Mucosa of descending colon (tissue), 3 donors: ENCODE data around the gene GFRA4. TPM values are rescaled to one million over a fixed set of nuclear protein-coding genes. Genes with fewer than 3 reads are reported as not detected.
A peak's percentile ranks its signal among the peaks of the same experiment; 100 is the strongest.

Experiments used
- ATAC-seq: fragments of 200-7000 bp; cut with Tn5 transposase; one replicate; pipeline ENCODE4 v1.9.1; 2020; ENCODE audit warnings: mild to moderate bottlenecking, moderate library complexity
- DNase-seq, 3 donors: peaks; one replicate each; pipeline ENCODE4 v3.0.0-alpha.2; 2020
- H3K36me3 ChIP-seq: fragments of 200-600 bp; one replicate; pipeline ENCODE4 v1.8.0; 2021; ENCODE audit warnings: low read depth, mild to moderate bottlenecking
- H3K4me1 ChIP-seq: fragments of 200-600 bp; one replicate; pipeline ENCODE4 v1.8.0; 2021; ENCODE audit warnings: low read depth, mild to moderate bottlenecking
- H3K4me3 ChIP-seq: fragments of 200-600 bp; one replicate; pipeline ENCODE4 v1.8.0; 2021; ENCODE audit warnings: mild to moderate bottlenecking
- H3K9me3 ChIP-seq: fragments of 200-600 bp; one replicate; pipeline ENCODE4 v1.8.0; 2021; ENCODE audit warnings: mild to moderate bottlenecking
- CTCF ChIP-seq: fragments of 200-600 bp; IDR thresholded peaks from one replicate; pipeline ENCODE4 v1.8.0; 2022; ENCODE audit warnings: antibody characterized with exemption, mild to moderate bottlenecking
- intact Hi-C, 2 donors: fragments of 100-400 bp; cut with DNase I in 1 of 2; cut with micrococcal nuclease in 1 of 2; formaldehyde crosslinking; loops; one replicate each; pipeline versions ENCODE4 v1.11.0 to v1.11.1; 2022; cut with DNase I, micrococcal nuclease
- total RNA-seq, 3 donors: library from RNA; stranded (reverse); fragmentation: NEBNext Ultra II Directional in 2 of 3; extraction: Animal tissue kit (Norgen Biotek cat#: 25700) in 2 of 3; gene quantifications; one replicate each; pipeline versions ENCODE4 v1.2.1 to v1.2.4, GENCODE V29; 2021 to 2023
- donor health status: DM: no; HTN: no; CAD: no; lungs with moderate emphysema.
- donor health status: DM: no; HTN: no; CAD: no.
- donor health status: DM: no; HTN: yes; CAD: no.

The GFRA4 gene
- total RNA-seq, 3 donors from 2014 or later: not detected

GRCh38 chr20:3686421-3686820 lies 23.2 kb upstream of the GFRA4 start:
- no peaks in the 10 kb centered on the region for H3K4me1 ChIP-seq
- TF ChIP-seq CTCF: no peak
- intact Hi-C loops: no loop called here
- ATAC-seq: no peak
- no peaks in the 10 kb centered on the region for H3K9me3 ChIP-seq
- H3K36me3 ChIP-seq: no peaks in the 10 kb centered on the region
- no peak for DNase-seq
- no peak overlapping the region for H3K4me3 ChIP-seq

GRCh38 chr20:3685341-3685740 lies 22.1 kb upstream of the GFRA4 start:
- no peak for TF ChIP-seq CTCF
- Histone ChIP-seq H3K9me3 (no peaks in the 10 kb centered on the region), H3K4me3 (no peak overlapping the region), H3K4me1 (no peaks in the 10 kb centered on the region), H3K36me3 (no peaks in the 10 kb centered on the region)
- intact Hi-C loops: no loop called here
- DNase-seq (no peak), ATAC-seq (no peak)

DNA sequence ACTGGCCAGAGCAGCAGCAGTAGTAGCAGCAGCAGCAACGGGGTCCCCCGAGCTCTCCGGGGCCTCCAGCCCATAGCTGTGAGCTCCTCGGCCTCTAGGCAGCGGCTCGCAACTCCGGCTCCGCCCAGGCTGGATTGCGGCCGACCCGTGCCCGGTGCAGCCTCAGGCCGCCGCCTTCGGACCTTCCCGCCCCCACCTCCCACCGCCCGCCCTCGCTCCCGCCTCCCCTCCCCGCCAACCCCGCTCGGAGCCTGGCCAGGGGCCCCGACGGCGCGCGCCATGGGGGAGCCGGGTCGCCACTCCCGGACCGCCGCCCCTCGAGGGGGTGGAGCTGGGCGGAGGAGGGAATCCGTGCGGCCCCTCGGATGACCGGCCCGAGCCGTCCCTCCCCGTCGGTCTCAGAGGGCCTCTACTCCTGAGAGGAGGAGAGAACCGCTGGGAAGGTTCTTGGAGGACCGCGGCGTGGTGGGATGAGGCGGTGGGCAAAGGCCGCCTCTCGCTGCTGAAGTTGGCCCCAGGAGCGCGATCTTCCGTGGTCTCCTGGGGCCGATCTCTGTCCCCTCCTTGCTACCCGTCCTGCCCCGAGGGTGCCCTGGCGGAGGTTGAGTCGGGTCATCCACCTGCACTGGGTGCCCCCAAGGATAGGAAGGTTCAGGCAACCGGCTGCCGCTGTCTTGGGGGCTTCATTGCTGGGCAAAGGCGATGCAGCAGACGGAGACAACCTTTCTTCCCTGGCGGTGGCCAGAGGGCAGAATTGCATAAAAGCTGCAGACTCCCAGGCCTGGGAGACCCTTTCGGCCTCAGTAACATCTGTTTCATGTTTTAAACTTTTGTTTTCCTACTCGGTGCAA lies 19.0 kb upstream of the GFRA4 start, which contains the start of gene ADAM33:
ADAM33 (minus strand) TSS at position 80 of the 851 bp plus-strand sequence; CDS start at position 74, 6 bp downstream.
- ATAC-seq: peak; percentile 32
- peak in 1 of 3 donors; percentile 49 for DNase-seq
- TF ChIP-seq CTCF: no peak
- H3K4me3 ChIP-seq: no peak within 1 kb of the TSS
- no peaks in the 10 kb centered on the region for H3K4me1 ChIP-seq
- intact Hi-C loops: no loop called here
- no peaks in the 10 kb centered on the region for H3K36me3 ChIP-seq
- H3K9me3 ChIP-seq: no peaks in the 10 kb centered on the region

DNA sequence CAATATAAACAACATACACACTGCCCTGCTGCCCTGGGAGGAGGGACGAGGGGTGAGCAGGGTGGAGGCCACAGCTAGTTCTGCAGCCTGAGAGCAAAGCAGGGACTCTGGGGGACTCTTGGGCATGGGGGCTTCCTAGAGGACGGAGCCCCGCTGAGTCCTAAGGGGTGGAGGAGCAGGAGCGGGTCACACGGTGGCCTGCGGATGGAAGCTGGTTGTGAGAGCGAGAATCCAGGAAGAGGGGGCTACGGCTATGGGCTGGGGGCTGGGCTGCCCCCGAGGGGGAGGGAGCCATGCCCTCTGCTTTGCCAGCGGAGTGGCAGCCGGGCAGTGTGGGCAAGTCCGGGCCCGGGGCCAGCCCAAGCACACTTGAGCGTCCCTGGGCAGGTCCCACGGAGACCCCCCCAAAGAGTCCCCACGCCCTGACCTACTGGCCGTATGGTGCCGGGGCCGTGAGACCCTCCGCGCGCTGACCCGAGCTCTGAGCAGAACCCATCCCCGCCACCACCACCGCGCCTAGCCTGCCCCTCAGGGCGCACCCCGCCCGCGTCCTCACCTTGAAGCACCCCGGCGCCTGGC lies 18.2 kb upstream of the GFRA4 start:
- no peak for DNase-seq
- intact Hi-C loops: no loop called here

GRCh38 chr20:3680701-3681351 lies 17.6 kb upstream of the GFRA4 start:
- Histone ChIP-seq H3K9me3 (no peaks in the 10 kb centered on the region), H3K36me3 (no peaks in the 10 kb centered on the region), H3K4me1 (no peaks in the 10 kb centered on the region), H3K4me3 (no peak overlapping the region)
- DNase-seq: no peak
- ATAC-seq: peak; percentile 10
- no peak for TF ChIP-seq CTCF
- intact Hi-C loops: no loop called here

More for the DNA sequence above, 18.2 kb upstream of the GFRA4 start:
- Histone ChIP-seq H3K4me1 (no peaks in the 10 kb centered on the region), H3K36me3 (no peaks in the 10 kb centered on the region), H3K4me3 (no peak overlapping the region), H3K9me3 (no peaks in the 10 kb centered on the region)
- no peak for ATAC-seq
- TF ChIP-seq CTCF: no peak
